ENCODE results near the gene IFT80. TPM values are rescaled to one million over a fixed set of nuclear protein-coding genes. Genes with fewer than 3 reads are reported as not detected.
A peak's percentile ranks its signal among the peaks of the same experiment; 100 is the strongest.

The IFT80 gene
- total and polyA plus RNA-seq, 9 of the 15 experiments (the other 6 are each of a cell fraction or from before 2014, with no cell fraction given) = 6.7 to 21.1 (median 16.4) TPM

GRCh38 chr3:160225176-160226025 is 173.6 kb downstream of the IFT80 start, which contains the start of gene C3orf80 (continued):
- TF ChIP-seq ZMIZ1 (IDR thresholded peaks at IDR 0.05; ENCODE audit: low read depth in 2 of 2, low read length in 2 of 2) = no peak
- peak; percentile 15; the same call in 1 of the 2 replicates for TF ChIP-seq ARID1B (IDR thresholded peaks at IDR 0.05)
- no peak for TF ChIP-seq ZC3H4 (CRISPR knock-in tag; IDR thresholded peaks at IDR 0.05; ENCODE audit: borderline replicate concordance)
- TF ChIP-seq ZNF511 (CRISPR knock-in tag; IDR thresholded peaks at IDR 0.05) = no peak; the same call in 1 of the 2 replicates
- TF ChIP-seq MGA (IDR thresholded peaks at IDR 0.05) = peak; percentile 16; the same call in 1 of the 2 replicates
- no peak for TF ChIP-seq ZNF449 (CRISPR knock-in tag; IDR thresholded peaks at IDR 0.05)
- no peak for TF ChIP-seq TBL1XR1 (IDR thresholded peaks at IDR 0.05; ENCODE audit: low read length in 2 of 2)
- no peak for TF ChIP-seq ZNF699 (CRISPR knock-in tag; IDR thresholded peaks at IDR 0.05; ENCODE audit: insufficient replicate concordance)

Measured in K562 (cell line).